HG03342 (cell line): Measurements from ENCODE around the gene MYOC.
"Not testable (repeated sequence)": the region's sequence is repeated elsewhere in the genome, so short reads cannot be mapped to it uniquely, and the experiment has no call there.

Source experiments
- ATAC-seq: cut with Tn5 transposase; IDR thresholded peaks from one replicate; pipeline ENCODE4 v1.9.1; 2021; ENCODE audit warnings: mild to moderate bottlenecking, moderate library complexity; ENCODE audit not compliant: unreplicated experiment

Gene MYOC

DNA sequence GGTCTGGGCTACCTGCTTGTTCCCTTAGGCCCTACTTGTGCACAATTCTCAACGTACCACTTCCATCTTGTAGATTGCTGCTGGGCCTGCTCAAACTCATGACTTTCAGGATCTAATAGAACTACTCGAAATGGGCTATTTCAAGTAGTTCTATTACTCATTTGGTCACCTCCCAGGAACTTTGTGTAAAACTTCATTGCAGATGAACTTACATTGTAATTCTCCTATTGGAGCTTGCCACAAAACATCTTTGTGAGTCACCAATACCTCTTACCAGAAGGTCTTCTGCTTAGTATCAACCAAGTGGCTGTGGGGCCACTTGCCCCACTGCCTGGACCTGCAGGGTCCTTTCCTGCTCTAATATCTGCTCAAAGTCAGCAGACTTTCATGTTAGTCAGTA, 41.2 kb downstream of the MYOC start:
- no peak for ATAC-seq

DNA sequence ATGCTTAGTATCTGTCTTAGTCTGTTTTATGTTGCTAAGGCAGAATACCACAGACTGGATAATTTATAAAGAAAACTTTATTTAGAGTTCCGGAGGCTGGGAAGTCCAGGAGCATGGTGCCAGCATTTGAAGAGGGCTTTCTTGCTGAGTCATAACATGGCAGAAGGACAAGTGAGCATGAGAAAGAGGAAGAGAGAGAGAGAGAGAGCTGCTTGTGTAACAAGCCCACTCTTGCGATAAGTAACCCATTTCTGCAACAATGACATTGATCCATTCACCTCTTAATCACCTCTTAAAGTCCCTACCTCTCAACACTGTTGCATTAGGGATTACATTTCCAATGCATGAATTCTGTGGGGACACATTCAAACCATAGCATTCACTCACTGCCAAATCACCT, 42.1 kb downstream of the MYOC start:
- ATAC-seq = no peak

DNA sequence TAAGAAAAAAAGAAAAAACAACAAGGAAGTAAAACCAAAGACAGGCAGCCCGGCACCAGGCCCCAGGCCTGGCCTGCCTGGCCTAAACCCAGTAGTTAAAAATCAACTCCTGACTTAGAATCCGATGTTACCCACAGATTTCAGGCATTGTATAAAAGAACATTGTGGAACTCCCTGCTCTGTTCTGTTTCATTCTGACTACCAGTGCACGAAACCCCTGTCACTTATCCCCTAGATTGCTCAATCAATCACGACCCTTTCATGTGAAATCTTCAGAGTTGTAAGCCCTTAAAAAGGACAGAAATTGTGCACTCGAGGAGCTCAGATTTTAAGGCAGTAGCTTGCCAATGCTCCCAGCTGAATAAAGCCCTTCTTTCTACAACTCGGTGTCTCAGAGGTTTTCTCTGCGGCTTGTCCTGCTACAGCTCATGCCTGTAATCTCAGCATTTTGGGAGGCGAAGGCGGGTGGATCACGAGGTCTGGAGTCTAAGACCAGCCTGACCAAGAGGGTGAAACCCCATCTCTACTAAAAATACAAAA, 46.0 kb downstream of the MYOC start:
- peak; percentile 60 for ATAC-seq

DNA sequence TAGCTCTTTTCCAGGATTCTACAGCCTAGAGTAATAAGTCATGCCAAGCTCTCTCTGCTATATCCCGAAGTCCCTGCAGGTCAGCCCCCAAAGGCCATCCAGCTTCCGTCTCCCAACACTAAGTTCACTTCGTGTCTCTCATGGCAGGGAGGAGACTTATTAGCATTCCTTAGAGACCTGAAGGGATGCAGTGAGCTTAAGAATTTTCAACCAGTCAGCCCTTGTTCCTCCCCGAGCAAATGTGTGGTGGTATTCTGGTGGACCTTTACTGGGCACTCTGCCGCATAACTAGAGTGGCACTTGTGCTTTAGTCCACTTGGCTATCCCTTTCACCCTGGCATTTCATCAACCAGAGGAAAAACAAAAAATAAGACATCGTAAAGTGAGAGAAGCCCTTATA, 49.4 kb downstream of the MYOC start:
- ATAC-seq = not testable (repeated sequence)

DNA sequence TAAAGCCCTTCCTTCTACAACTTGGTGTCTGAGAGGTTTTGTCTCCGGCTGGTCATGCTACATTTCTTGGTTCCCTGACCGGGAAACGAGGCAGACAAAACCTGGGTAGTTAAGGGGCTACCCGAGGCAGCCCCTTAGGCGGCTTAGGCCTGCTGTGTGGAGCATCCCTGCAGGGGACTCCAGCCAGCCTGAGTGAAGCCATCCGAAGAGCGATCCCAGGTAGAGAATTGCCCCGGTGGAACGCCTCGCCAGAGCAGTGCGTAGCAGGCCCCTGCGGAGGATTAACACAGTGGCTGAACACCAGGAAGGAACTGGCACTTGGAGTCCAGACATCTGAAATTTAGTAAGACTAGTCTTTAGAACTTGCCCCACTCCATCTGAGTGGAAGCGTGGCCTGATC, 51.6 kb downstream of the MYOC start:
- no peak for ATAC-seq

DNA sequence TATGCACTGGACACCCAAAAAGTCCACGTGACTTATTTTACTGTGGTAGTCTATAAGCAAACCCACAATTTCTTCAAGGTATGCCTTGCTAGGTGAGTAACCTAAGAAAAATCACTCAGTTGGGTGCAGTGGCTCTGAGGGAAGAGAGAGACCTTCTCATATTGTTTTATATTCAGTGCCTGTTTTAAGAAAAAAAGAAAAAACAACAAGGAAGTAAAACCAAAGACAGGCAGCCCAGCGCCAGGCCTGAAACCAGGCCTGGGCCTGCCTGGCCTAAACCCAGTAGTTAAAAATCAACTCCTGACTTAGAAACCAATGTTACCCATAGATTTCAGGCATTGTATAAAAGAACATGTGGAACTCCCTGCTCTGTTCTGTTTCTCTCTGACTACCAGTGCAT, 52.2 kb downstream of the MYOC start:
- ATAC-seq = not testable (repeated sequence)

DNA sequence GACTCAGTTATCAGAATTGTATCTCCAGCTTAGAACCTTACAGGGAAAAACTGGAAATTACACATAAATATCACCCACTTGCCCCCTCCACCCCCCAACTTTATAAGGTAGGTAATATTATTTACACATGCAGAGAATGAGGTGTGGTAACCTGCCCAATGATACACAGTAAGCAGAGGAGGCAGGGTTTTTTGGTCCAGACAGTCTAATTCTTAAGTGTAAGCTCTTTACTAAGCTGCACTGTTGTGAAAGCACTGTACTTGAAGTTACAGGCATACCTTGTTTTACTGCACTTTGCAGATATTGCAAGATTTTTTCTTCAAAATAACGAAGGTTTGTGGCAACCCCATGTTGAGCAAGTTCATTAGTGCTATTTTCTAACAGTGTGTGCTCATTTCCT, 55.3 kb downstream of the MYOC start:
- ATAC-seq = no peak

DNA sequence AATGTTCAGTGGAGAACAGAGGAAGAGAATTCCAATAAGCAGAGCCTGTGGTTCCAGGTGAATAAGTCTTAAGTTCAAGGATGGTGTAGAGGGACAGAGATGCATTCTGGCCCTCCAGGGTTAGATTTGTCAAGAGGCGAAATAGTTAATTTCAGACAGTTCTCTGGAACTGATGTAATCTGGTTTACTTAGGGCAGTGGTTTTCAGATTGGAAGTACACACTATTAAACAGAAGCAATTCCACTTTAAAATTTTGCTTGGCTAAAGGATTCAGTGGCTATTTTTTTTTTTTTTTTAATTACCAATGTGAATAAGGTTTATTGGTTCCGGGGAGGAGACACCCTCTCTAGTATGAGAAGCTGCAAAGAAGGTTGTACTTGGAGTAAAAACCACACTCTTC, 55.8 kb downstream of the MYOC start:
- no peak for ATAC-seq

DNA sequence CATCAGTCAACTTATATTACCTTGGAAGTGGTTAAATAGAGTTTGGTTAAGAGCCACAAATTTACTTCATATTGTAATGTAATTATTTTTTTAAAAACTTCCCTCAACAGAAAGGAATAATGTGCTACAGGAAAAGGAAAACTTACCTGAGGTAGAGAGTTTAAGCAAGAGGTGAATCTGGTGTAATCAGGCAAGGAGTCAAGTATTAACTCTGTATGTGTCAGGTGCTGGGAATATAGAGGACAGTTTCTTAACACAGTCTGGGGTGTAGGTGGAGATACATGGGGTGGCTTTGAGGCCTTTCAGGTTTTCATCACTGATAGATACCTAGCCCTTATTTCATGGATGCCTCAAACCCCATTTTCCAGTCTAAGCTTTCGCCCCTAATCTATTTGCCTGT, 56.4 kb downstream of the MYOC start:
- no peak for ATAC-seq

DNA sequence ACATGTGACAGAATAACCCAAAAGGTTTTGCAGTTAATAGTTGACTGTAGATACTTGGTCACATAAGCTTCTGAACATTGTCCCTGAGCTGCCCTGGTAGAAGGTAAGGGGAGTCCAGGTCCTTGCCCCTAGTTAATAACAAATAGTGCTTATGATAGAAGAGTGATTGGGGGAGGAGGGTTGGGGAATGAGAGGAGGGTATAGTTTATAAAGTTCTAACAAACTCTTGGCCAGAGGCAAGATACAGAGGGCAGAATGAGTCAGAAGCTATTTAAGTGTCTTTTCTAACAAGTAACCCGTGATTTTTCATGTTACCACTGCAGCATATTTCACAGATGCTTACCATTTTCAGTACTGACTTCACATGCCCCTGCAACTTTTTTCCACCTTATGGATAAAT, 57.2 kb downstream of the MYOC start:
- ATAC-seq = no peak

DNA sequence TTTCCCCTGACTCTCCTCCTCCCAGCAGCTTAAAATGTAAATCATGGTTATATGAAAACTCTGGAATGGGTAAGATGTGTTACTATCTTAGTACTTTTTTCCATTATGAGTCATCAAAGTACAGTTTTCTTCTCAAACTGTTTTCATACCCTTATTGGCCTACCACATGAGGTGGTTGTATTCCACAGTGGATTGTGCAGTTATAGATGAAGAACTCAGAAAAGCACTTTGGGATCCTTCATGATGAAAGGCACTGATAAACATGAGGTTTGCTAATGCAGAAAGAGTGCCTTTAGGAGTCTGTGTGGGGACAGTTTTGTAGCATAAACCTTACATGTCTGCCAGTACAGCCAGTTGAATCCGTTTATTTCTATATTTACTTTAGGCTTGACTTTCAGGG, 62.5 kb downstream of the MYOC start:
- no peak for ATAC-seq

DNA sequence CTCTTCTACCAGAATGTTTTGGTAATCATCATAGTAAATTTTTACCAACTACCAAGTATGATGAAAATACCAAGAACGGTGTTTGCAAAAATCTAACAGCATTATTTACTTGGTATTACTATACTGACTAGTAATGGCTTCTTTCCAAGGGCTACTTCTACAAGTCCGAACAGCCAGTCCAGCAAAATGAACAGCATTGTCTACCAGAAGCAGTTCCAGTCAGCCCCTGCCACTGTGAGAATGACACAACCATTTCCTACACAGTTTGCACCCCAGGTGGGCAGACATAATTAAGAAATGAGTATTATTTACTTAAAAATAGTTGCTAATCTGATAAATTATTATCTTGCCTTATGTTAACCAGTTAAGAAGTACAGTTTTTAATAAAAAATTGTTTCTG, 64.3 kb downstream of the MYOC start:
- no peak for ATAC-seq

DNA sequence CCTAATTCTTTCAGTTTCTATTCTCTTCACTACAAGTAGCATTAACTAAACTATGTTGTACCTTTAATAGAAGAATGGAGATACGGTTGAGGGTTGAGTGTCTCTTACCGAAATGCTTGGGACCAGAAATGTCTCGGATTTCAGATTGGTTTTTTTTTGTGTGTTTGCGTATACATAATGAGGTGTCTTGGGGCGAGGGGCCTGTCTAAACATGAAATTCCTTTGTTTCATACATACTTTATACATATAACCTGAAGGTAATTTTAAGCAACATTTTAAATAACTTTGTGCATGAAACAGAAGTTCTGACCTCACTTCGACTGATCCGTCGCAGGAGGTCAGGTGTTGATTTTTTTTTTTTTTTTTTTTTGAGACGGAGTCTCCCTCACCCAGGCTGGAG, 66.8 kb downstream of the MYOC start:
- no peak for ATAC-seq
